Brain microvascular endothelial cell (primary cell): ENCODE measurements around the gene CEP112.

ENCODE experiments used
- DNase-seq: peaks from one replicate; pipeline ENCODE4 v3.0.0-alpha.2; 2020
- H3K27ac ChIP-seq: fragments of 250-450 bp; sonication (Bioruptor Pico); 2 replicates; pipeline ENCODE4 v1.5.1; 2020; ENCODE audit warnings: mild to moderate bottlenecking, moderate library complexity
- H3K27me3 ChIP-seq: fragments of 250-450 bp; sonication (Bioruptor Pico); replicated peaks from 2 replicates; pipeline ENCODE4 v1.5.1; 2020; ENCODE audit warnings: mild to moderate bottlenecking
- H3K36me3 ChIP-seq: fragments of 250-450 bp; sonication (Bioruptor Pico); replicated peaks from 2 replicates; pipeline ENCODE4 v1.5.1; 2020; ENCODE audit warnings: mild to moderate bottlenecking
- H3K4me3 ChIP-seq: 2 replicates; pipeline ENCODE4 v1.5.1; 2011; ENCODE audit warnings: low read depth, mild to moderate bottlenecking, control low read depth, low read length, moderate library complexity
- in situ Hi-C: cut with HindIII; loops from 2 replicates; pipeline ENCODE4 v1.10.0; 2017; ENCODE audit warnings: low sequenced_read_pairs, low pct_ligation_motif_present
- TF ChIP-seq, protein P1 (sequence below): IDR thresholded peaks from 2 replicates; pipeline ENCODE4 v1.5.1; 2011; ENCODE audit warnings: low read depth, mild to moderate bottlenecking, moderate library complexity, low read length, control low read depth, inconsistent platforms; ENCODE audit errors: missing control alignments

Gene CEP112

DNA sequence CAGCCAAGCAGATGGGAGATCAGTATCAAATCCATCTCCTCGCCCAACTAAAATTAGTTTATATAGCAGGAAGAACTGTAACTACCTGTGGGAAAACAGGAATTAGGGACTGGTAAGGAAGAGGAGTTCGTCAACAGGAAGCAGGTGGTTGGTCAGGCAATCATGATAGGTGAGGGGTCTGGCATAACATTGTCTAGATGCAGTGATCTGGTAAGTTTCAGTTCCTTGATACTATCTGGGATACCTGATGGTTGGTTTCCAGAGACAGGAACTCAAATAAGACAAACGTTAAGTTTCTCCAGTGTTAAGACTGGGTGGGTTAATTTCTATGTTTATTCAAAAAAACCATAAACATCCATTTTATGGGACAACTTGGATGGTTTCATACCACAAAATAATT is 53.8 kb downstream of the CEP112 start:
- H3K27me3 ChIP-seq = no peaks in the 10 kb centered on the region
- H3K36me3 ChIP-seq = no peaks in the 10 kb centered on the region
- TF ChIP-seq, protein P1, sequence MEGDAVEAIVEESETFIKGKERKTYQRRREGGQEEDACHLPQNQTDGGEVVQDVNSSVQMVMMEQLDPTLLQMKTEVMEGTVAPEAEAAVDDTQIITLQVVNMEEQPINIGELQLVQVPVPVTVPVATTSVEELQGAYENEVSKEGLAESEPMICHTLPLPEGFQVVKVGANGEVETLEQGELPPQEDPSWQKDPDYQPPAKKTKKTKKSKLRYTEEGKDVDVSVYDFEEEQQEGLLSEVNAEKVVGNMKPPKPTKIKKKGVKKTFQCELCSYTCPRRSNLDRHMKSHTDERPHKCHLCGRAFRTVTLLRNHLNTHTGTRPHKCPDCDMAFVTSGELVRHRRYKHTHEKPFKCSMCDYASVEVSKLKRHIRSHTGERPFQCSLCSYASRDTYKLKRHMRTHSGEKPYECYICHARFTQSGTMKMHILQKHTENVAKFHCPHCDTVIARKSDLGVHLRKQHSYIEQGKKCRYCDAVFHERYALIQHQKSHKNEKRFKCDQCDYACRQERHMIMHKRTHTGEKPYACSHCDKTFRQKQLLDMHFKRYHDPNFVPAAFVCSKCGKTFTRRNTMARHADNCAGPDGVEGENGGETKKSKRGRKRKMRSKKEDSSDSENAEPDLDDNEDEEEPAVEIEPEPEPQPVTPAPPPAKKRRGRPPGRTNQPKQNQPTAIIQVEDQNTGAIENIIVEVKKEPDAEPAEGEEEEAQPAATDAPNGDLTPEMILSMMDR = no peak
- DNase-seq = no peak
- H3K4me3 ChIP-seq = no peak overlapping the region
- H3K27ac ChIP-seq = no peak overlapping the region
- in situ Hi-C loops = no loop called here

DNA sequence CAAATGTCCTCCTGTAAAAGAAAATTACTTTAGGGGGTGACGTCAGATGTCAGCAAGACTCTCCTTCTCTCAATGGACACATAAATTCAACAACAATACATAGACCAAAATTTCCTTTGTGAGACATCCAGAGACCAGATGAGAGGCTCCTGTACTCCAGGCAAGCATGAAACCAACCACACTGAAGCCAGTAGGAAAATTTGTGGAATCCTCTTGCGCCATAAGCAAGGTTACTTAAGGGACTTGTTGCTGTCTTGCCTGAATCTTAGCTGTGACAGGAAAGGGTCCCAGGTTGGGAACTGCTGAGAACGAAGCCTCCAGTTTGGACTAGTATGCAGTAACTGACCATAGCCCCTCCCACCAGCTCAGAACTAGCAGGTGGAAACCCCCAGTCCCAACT is 56.0 kb downstream of the CEP112 start:
- in situ Hi-C loops = no loop called here
- no peaks in the 10 kb centered on the region for H3K36me3 ChIP-seq
- no peak for DNase-seq

DNA sequence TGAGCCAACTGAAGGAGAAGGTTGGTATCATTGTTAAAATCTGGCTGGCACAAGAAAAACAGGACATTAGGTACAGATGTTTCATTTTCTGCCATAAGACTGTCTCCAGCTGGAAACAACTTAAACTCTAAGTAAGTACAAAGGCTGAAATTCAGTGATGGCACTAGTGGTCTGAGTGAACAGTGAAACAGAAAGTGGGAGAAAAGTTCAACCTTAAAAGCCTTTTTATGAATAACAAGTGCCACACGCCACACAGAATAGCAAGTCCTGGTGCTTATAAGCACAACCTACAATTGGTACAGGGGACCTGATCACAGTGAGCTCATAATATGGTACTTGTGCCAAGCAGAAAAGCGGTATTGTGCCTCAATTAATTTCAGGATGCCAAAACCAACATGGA is 56.7 kb downstream of the CEP112 start:
- DNase-seq = no peak
- TF ChIP-seq, protein P1 = no peak
- in situ Hi-C loops = no loop called here
- Histone ChIP-seq H3K27ac (no peak overlapping the region), H3K27me3 (no peaks in the 10 kb centered on the region), H3K36me3 (no peaks in the 10 kb centered on the region), H3K4me3 (no peak overlapping the region)

More for the DNA sequence above, 56.0 kb downstream of the CEP112 start:
- Histone ChIP-seq H3K27me3 (no peaks in the 10 kb centered on the region), H3K27ac (no peak overlapping the region), H3K4me3 (no peak overlapping the region)
- TF ChIP-seq, protein P1 = no peak

DNA sequence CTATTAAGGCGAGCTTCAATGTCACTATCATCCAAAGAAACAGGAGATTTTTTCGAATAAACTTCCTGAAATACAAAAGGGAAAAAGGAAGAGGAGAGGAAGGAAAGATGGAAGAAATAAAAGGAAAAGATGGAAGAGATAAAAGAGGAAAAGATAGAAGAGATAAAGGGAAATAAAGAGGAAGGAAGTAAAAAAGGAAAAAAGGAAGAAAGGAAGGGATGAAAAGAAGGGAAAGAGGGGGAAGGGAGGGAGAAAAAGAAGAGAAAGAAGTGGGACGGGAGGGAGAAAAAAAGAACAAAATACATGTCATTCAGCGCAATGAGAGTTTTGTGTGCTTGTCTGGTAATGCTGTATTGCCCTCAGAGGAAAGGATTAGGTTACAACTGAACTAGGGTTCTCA is 62.2 kb downstream of the CEP112 start:
- Histone ChIP-seq H3K36me3 (no peaks in the 10 kb centered on the region), H3K4me3 (no peak overlapping the region), H3K27ac (no peak overlapping the region), H3K27me3 (no peaks in the 10 kb centered on the region)
- DNase-seq = no peak
- in situ Hi-C loops = no loop called here
- TF ChIP-seq, protein P1 = no peak

DNA sequence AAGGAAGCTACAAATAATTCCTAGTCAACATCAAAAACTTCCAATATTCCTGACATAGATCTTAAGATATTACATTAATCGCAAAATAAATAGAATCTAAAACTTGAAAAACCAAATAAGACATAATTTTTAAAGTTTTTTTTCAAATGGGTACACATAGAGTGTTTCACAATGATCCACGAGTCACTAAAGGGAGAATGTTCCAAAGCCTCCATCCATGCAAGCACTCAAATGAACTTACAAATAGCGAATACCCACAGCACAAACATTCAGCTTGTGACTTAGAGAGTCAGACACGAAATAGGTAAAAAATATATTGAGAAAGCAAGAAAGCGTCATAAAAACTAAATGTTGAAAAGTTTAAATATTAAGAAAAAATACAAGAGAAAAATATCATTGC is 65.7 kb downstream of the CEP112 start:
- H3K4me3 ChIP-seq = no peak overlapping the region
- in situ Hi-C loops = no loop called here
- no peak for DNase-seq
- H3K36me3 ChIP-seq = no peaks in the 10 kb centered on the region
- TF ChIP-seq, protein P1 = no peak
- no peaks in the 10 kb centered on the region for H3K27me3 ChIP-seq
- H3K27ac ChIP-seq = no peak overlapping the region

DNA sequence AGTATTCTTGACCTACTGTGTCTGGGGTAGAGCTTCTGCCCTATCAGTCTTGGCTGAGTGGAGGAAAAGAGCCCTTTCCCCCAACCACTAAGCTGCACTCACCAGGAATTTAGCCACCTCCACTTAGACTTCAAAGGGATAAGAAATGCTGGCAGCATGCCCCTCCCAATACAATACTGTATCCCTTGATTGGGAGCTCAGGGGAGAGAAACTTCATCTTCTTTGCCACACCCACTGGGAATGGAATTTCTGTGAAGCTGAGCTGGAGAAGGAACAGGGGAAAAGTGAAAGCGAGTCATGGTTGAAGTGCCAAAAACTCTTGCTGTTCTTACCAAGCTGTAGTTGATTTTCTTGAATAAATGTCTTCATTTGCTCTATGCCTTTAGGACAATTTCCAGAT is 68.8 kb downstream of the CEP112 start:
- in situ Hi-C loops = no loop called here
- Histone ChIP-seq H3K27ac (no peak overlapping the region), H3K27me3 (no peaks in the 10 kb centered on the region), H3K36me3 (no peaks in the 10 kb centered on the region), H3K4me3 (no peak overlapping the region)
- no peak for DNase-seq
- TF ChIP-seq, protein P1 = no peak
